ENCODE measurements around the gene POLN. TPM values are rescaled to one million over a fixed set of nuclear protein-coding genes. Genes with fewer than 3 reads are reported as not detected.

Gene POLN
- total and polyA plus RNA-seq, 11 donors = 0.38 to 4.5 (median 1.9) TPM

GRCh38 chr4:2074588-2074987 is 167.3 kb downstream of the POLN start:
- DNase-seq (peak in 2 of 5 donors; percentile 9 to 40), ATAC-seq (no peak)
- H3K27me3 ChIP-seq = peaks cover 0 to 7% (median 0%) of the 10 kb centered on the region in 9 donors
- H3K4me1 ChIP-seq = peaks cover 0 to 6% (median 0%) of the 10 kb centered on the region in 12 donors
- whole genome bisulfite sequencing, 4 donors = 84 to 91% (median 88%) methylated on average over 6 to 11 of the region's 11 CpGs
- H3K4me3 ChIP-seq = no peak overlapping the region
- intact Hi-C loops (cut with DNase I) = no loop called here
- H3K9me3 ChIP-seq = no peaks in the 10 kb centered on the region
- TF ChIP-seq POLR2A (IDR thresholded peaks at IDR 0.05) = no peak
- TF ChIP-seq, protein P1, sequence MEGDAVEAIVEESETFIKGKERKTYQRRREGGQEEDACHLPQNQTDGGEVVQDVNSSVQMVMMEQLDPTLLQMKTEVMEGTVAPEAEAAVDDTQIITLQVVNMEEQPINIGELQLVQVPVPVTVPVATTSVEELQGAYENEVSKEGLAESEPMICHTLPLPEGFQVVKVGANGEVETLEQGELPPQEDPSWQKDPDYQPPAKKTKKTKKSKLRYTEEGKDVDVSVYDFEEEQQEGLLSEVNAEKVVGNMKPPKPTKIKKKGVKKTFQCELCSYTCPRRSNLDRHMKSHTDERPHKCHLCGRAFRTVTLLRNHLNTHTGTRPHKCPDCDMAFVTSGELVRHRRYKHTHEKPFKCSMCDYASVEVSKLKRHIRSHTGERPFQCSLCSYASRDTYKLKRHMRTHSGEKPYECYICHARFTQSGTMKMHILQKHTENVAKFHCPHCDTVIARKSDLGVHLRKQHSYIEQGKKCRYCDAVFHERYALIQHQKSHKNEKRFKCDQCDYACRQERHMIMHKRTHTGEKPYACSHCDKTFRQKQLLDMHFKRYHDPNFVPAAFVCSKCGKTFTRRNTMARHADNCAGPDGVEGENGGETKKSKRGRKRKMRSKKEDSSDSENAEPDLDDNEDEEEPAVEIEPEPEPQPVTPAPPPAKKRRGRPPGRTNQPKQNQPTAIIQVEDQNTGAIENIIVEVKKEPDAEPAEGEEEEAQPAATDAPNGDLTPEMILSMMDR (IDR thresholded peaks at IDR 0.05) = no peak
- H3K36me3 ChIP-seq = no peaks in the 10 kb centered on the region
- H3K27ac ChIP-seq = no peak overlapping the region

GRCh38 chr4:2073808-2074481 is 168.0 kb downstream of the POLN start:
- no peak for TF ChIP-seq POLR2A (IDR thresholded peaks at IDR 0.05)
- TF ChIP-seq, protein P1 (IDR thresholded peaks at IDR 0.05) = no peak
- Histone ChIP-seq H3K27me3 (peaks cover 0 to 14% (median 0%) of the 10 kb centered on the region in 9 donors), H3K27ac (no peak overlapping the region), H3K4me1 (peaks cover 0 to 6% (median 0%) of the 10 kb centered on the region in 12 donors), H3K4me3 (no peak overlapping the region), H3K9me3 (no peaks in the 10 kb centered on the region), H3K36me3 (no peaks in the 10 kb centered on the region)
- WGBS, 4 donors = 80 to 87% (median 83%) methylated on average over 14 to 20 of the region's 20 CpGs
- ATAC-seq = no peak
- intact Hi-C loops (cut with DNase I) = no loop called here
- peak in 1 of 5 donors; percentile 51 for DNase-seq

DNA sequence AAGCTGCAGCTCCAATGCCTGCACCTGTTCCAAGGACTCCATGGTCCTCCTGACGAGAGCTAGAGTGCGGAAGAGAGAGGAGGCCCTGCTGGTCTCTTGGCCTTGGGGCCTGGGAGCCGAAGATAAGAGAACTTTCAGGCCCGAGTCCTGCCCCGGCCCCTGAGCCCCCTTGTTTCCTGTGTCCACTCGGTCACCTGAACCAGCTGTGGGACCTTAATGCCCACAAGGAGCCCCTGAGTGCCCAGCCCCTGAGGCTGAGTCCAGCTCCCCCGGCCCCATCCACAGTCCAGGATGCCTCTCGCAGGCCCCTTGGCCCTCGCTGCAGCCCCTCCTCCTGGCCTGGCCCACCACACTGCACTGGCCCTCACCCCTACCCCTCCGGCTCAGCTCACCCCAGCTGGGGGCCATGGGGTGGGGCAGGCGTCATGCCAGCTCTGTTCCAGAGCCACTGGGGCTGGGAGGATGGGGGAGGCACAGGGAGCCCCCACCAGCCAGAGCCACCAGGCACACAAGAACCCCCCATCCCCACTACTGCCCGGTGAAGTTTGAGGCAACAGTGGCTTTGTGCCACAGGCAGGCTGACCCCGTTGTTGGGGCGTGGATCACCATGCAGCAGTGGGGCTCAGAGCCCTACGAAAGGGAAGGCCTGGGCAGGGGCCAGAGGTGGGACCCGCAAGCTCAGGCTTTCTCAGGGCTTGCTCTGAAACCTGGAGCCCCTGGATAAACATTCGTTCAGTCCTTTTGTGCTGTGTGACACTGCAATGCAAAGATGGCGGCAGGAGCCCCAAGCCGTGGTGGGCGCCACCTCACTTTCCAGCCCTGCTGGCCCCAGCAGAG is 168.7 kb downstream of the POLN start:
- Histone ChIP-seq H3K9me3 (no peaks in the 10 kb centered on the region), H3K27ac (no peak overlapping the region), H3K27me3 (peaks cover 0 to 15% (median 0%) of the 10 kb centered on the region in 9 donors), H3K4me3 (no peak overlapping the region), H3K36me3 (no peaks in the 10 kb centered on the region), H3K4me1 (peaks cover 0 to 6% (median 0%) of the 10 kb centered on the region in 12 donors)
- intact Hi-C loops (cut with DNase I) = no loop called here
- peak in 2 of 5 donors; percentile 13 to 50 for DNase-seq
- no peak for ATAC-seq
- 84 to 92% (median 89%) methylated on average over 11 to 20 of the region's 20 CpGs for WGBS, 4 donors
- TF ChIP-seq, protein P1 (IDR thresholded peaks at IDR 0.05) = no peak
- TF ChIP-seq POLR2A (IDR thresholded peaks at IDR 0.05) = no peak
